Body of pancreas (tissue), 4 donors: ENCODE data around the gene YEATS2. TPM values are rescaled to one million over a fixed set of nuclear protein-coding genes. Genes with fewer than 3 reads are reported as not detected.

Experiments
- ATAC-seq: fragments of 150-250 bp; one replicate; pipeline ENCODE4 v1.9.1; 2016
- DNase-seq, 4 donors: peaks; one replicate each; pipeline ENCODE4 v3.0.0-alpha.2; 2019
- H3K27ac ChIP-seq, 4 donors: fragments of 200-600 bp; sonication (generic); 1 replicate in 3 of 4; 2 replicates in 1 of 4; pipeline versions ENCODE4 v1.5.1 to v1.6.1; 2016 to 2019; ENCODE audit warnings: mild to moderate bottlenecking in 1 of 4, mixed read lengths in 1 of 4, moderate library complexity in 1 of 4
- H3K27me3 ChIP-seq, 2 donors: fragments of 200-600 bp; sonication (generic); one replicate each; pipeline ENCODE4 v1.6.0; 2016; ENCODE audit warnings: mild to moderate bottlenecking in 1 of 2
- H3K36me3 ChIP-seq, 2 donors: fragments of 200-600 bp; sonication (generic); replicated peaks in 1 of 2; 2 replicates each; pipeline ENCODE4 v1.5.1; 2016; ENCODE audit warnings: low read depth in 2 of 2; ENCODE audit not compliant: insufficient read depth in 1 of 2
- H3K4me1 ChIP-seq: fragments of 200-600 bp; sonication (generic); one replicate; pipeline ENCODE4 v1.6.0; 2016
- H3K4me3 ChIP-seq, 2 donors: fragments of 200-600 bp; sonication (generic); 1 replicate in 1 of 2; 2 replicates in 1 of 2; pipeline ENCODE4 v1.5.1; 2016 to 2019
- H3K9me3 ChIP-seq, 3 donors: fragments of 200-600 bp; sonication (generic); 1 replicate in 2 of 3; 2 replicates in 1 of 3; pipeline ENCODE4 v1.5.1; 2016
- CTCF ChIP-seq, 7 experiments: fragments of 450-650 bp in 4 of 7; fragments of 200-600 bp in 3 of 7; sonication (generic) in 3 of 7; IDR thresholded peaks; one replicate each; pipeline ENCODE4 v1.5.1; 2016 to 2019; ENCODE audit warnings: antibody characterized with exemption in 7 of 7
- POLR2A ChIP-seq, 3 donors: fragments of 450-650 bp; IDR thresholded peaks; one replicate each; pipeline ENCODE4 v1.6.1; 2016; ENCODE audit warnings: antibody characterized with exemption in 3 of 3, mild to moderate bottlenecking in 2 of 3
- WGBS, 2 donors: methylation state at CpG; one replicate each; pipeline ENCODE4 v1.1.5; 2017; 5-methylcytosine and 5-hydroxymethylcytosine counted together
- intact Hi-C: fragments of 100-400 bp; cut with DNase I; formaldehyde crosslinking; loops from one replicate; pipeline ENCODE4 v1.15.1; 2023
- total RNA-seq, 2 donors: library from RNA; depleted of rRNA; stranded (reverse); fragments of >200 nt; gene quantifications; one replicate each; pipeline ENCODE4 v1.1.0, GENCODE V29; 2016

The YEATS2 gene
- total RNA-seq, 2 donors from 2014 or later = 12.5 to 13.8 TPM

GRCh38 chr3:183827809-183828537 lies 130.4 kb downstream of the YEATS2 start:
- no peaks in the 10 kb centered on the region for H3K27me3 ChIP-seq
- DNase-seq = no peak
- no peak for TF ChIP-seq POLR2A (IDR thresholded peaks at IDR 0.05)
- TF ChIP-seq CTCF (IDR thresholded peaks at IDR 0.05) = no peak
- no peak overlapping the region for H3K27ac ChIP-seq
- intact Hi-C loops = no loop called here
- peaks cover 29% of the 10 kb centered on the region for H3K4me1 ChIP-seq
- H3K4me3 ChIP-seq = no peak overlapping the region
- no peaks in the 10 kb centered on the region for H3K9me3 ChIP-seq
- peaks cover under 1 to 4% of the 10 kb centered on the region in 2 donors for H3K36me3 ChIP-seq
- no peak for ATAC-seq
- WGBS, 2 donors = 57 to 65% methylated on average over 7 to 13 of the region's 14 CpGs

- intact Hi-C loops = no loop called here
- no peak for ATAC-seq
- DNase-seq = no peak
- H3K27ac ChIP-seq = no peak overlapping the region
- H3K4me1 ChIP-seq = peaks cover 29% of the 10 kb centered on the region
- no peaks in the 10 kb centered on the region for H3K9me3 ChIP-seq
- TF ChIP-seq CTCF (IDR thresholded peaks at IDR 0.05) = no peak
- TF ChIP-seq POLR2A (IDR thresholded peaks at IDR 0.05) = no peak
- 92 to 98% methylated on average over 7 of the region's 7 CpGs for WGBS, 2 donors
- H3K36me3 ChIP-seq = peaks cover 4 to 6% of the 10 kb centered on the region in 2 donors
- no peaks in the 10 kb centered on the region for H3K27me3 ChIP-seq
- H3K4me3 ChIP-seq = no peak overlapping the region
Measured at GRCh38 chr3:183828538-183828870, 130.9 kb downstream of the YEATS2 start.

GRCh38 chr3:183829466-183829865 lies 131.9 kb downstream of the YEATS2 start:
- no peak for TF ChIP-seq CTCF (IDR thresholded peaks at IDR 0.05)
- no peak for TF ChIP-seq POLR2A (IDR thresholded peaks at IDR 0.05)
- Histone ChIP-seq H3K27ac (no peak overlapping the region), H3K4me3 (no peak overlapping the region), H3K36me3 (peaks cover 8 to 10% of the 10 kb centered on the region in 2 donors), H3K27me3 (no peaks in the 10 kb centered on the region), H3K4me1 (peaks cover 20% of the 10 kb centered on the region), H3K9me3 (no peaks in the 10 kb centered on the region)
- intact Hi-C loops = no loop called here
- no peak for DNase-seq
- WGBS, 2 donors = 92 to 96% methylated on average over 9 of the region's 9 CpGs
- ATAC-seq = no peak

GRCh38 chr3:183830187-183830586 lies 132.6 kb downstream of the YEATS2 start:
- 95 to 96% methylated on average over 9 of the region's 9 CpGs for WGBS, 2 donors
- DNase-seq = no peak
- H3K27me3 ChIP-seq = no peaks in the 10 kb centered on the region
- ATAC-seq = no peak
- no peak overlapping the region for H3K27ac ChIP-seq
- peaks cover 8 to 10% of the 10 kb centered on the region in 2 donors for H3K36me3 ChIP-seq
- H3K4me1 ChIP-seq = peaks cover 14% of the 10 kb centered on the region
- TF ChIP-seq CTCF (IDR thresholded peaks at IDR 0.05) (no peak), POLR2A (IDR thresholded peaks at IDR 0.05) (no peak)
- intact Hi-C loops = no loop called here
- H3K4me3 ChIP-seq = no peak overlapping the region
- H3K9me3 ChIP-seq = no peaks in the 10 kb centered on the region

GRCh38 chr3:183833516-183833915 lies 135.9 kb downstream of the YEATS2 start:
- H3K9me3 ChIP-seq = no peaks in the 10 kb centered on the region
- H3K4me1 ChIP-seq = no peaks in the 10 kb centered on the region
- WGBS, 2 donors = 92 to 93% methylated on average over 6 of the region's 6 CpGs
- no peak for TF ChIP-seq CTCF (IDR thresholded peaks at IDR 0.05)
- TF ChIP-seq POLR2A (IDR thresholded peaks at IDR 0.05) = no peak
- DNase-seq (no peak), ATAC-seq (no peak)
- no peak overlapping the region for H3K27ac ChIP-seq
- H3K36me3 ChIP-seq = peaks cover 8 to 10% of the 10 kb centered on the region in 2 donors
- H3K4me3 ChIP-seq = no peak overlapping the region
- intact Hi-C loops = no loop called here
- no peaks in the 10 kb centered on the region for H3K27me3 ChIP-seq
